T-helper 1 cell treated with Interleukin-12 subunit alpha and Interleukin-12 subunit beta and Interleukin-4 antibody, amounts not matched to agents 30 ng/mL and 1 ng/mL, for 36 hours (primary cell): ENCODE data around the gene FSCN2. TPM values are rescaled to one million over a fixed set of nuclear protein-coding genes. Genes with fewer than 3 reads are reported as not detected.
"Not testable (repeated sequence)": the region's sequence is repeated elsewhere in the genome, so short reads cannot be mapped to it uniquely, and the experiment has no call there.

Source experiments
- intact Hi-C: fragments of 100-400 bp; cut with micrococcal nuclease; formaldehyde crosslinking; loops from one replicate; pipeline ENCODE4 v1.15.1; 2024
- total RNA-seq: library from RNA; stranded (reverse); gene quantifications from 2 replicates; pipeline ENCODE4 v1.2.3, GENCODE V29; 2022

The FSCN2 gene
- total RNA-seq, 1 donor from 2014 or later, result 0.37 TPM

DNA sequence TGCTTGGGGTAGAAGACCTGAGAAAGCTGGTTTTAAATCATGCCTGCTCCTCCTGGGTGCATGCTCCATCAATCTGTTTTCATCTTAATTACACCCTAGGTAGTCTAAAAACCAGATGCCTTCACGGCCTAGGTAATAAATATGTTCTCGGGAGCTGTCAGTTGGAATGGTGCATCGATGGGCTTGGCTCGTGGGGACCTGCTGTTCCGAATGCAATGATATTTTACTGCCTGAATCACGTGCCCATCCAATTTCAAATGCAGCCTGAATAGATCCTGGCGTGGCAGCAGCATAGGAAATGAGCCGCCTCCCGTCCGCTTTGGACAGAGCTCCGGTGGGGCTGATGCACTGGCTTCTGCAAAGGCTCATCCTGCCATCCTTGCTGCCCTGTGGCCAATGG lies 42.8 kb downstream of the FSCN2 start:
- intact Hi-C loops, result no loop called here

GRCh38 chr17:81572563-81573168 lies 44.5 kb downstream of the FSCN2 start:
- intact Hi-C loops, result no loop called here

DNA sequence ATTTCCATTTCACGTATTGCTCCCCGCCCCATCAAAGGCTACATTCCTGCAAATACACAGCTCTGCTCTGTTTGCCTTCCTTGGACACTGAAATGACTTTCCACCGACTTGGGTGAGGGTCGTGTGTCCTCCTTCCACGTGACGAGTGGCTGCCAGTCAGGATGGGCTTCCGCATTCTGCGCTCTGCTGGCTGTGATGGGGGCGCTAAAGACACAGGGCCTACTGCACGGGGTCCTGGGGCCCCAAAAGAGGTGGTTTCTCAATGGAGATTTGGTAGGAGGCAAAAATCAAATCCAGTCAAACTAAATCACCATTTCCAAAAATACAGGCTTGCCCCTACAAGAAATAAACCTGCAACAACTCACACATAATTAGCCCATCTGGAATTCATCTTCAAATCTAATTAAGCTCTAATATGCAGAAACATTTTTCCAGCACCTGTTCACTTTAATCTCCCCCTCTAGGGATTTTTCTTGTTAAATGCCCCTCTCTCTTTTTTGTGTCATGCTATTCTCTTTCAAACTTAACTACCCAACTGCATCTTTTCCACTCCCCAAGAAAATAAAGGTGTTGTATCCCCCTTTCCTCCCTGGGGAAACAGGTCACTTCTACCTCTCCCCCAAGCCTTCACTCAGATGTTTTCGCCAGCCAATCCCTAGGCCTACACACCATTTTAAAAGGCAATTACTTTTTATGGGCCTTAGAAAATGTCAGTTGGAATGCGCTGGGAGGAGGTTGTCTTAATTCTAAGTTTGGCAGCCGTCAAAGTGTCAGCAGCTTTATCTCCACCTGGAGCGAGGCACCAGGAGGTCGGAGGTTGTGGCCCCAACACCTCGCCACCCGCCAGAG lies 45.8 kb downstream of the FSCN2 start:
- intact Hi-C loops, result no loop called here

DNA sequence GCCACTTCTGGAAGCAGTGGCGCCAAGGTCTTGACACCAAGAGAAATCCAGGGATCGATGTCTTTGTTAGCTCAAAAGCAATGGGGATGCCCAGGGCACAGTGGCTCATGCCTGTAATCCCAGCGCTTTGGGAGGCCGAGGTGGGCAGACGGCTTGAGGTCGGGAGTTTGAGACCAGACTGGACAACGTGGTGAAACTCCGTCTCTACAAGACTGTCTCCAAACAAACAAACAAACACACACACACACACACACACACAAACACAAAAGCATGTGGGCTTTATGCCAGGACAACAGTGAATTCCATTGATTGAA lies 46.4 kb downstream of the FSCN2 start:
- intact Hi-C loops, result no loop called here

DNA sequence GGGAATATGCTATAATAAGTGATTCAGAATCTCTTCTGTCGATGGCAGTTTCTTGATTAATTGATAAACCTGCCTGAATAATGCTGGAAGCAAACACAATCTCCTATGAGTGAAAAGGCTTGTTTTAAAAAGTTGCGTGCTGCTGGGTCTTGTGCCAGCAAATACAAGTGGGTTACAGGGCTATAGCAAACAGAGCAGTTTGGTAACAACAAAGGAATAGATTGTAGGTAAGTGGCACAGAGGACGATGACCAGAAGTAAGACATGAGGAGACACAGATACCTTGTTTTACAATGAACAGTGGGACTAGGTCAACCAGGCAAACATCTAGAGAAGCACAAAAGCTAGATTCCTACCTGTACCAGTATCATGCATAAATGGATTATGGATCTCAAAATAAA lies 47.7 kb downstream of the FSCN2 start:
- intact Hi-C loops, result no loop called here

DNA sequence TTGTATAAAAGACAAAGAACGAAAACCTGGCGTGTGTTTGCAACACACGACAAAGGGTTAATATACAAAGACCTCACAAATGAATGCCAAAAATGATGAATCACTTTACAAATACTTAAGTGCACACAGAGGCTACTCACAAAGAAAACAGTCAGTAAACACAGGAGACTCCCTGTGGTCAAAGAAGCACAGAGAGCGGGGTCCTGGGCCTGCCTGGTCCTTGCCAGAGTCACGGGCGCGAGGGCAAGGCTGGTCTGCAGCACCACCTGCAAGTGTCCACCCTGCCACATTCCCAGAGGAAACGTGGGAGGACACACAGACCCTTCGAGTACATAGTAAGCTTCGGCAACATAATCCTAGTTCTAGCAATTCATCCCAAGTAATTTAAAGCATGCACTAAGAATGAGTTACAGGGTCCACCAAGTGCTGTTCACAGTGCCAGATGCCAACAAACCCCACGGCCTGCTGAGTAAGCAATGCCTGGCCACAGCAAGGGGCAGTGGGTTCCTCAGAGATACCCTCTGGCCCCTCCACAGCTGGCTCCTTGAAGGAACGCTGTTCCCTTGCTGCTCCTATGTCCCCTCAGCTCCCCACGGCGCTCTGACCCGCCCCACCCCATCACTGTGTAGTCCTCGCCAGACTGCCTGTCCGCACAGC lies 48.6 kb downstream of the FSCN2 start:
- intact Hi-C loops, result no loop called here

DNA sequence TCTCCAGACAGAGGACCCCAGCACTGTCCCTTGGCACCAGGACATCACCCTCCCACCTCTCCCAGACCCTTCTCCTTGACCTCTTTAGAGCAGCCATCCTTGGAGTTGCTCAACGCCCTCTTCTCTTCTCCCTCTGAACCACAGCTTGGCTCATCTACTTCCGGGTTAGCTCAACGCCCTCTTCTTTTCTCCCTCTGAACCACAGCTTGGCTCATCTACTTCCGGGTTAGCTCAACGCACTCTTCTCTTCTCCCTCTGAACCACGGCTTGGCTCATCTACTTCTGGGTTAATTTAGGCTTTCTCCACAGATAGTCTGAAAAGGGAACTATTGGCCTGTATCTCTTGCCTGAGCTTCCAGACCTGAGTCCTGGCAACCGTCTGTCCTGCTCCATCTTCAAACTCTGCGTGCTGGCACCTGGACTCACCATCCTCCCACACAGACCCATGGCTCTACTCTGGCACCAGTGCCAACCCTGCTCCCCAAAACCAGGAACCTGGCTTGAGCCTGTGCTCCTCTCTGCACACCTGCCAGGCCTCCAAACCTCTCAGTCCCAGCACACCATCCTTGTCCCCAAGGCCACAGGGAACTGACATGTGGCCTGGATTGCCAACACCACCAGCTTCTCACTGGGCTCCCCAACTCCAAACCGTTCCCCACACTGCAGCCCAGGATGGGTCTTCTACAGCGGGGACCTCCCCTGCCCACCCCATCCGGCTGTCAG lies 49.3 kb downstream of the FSCN2 start:
- intact Hi-C loops, result no loop called here

DNA sequence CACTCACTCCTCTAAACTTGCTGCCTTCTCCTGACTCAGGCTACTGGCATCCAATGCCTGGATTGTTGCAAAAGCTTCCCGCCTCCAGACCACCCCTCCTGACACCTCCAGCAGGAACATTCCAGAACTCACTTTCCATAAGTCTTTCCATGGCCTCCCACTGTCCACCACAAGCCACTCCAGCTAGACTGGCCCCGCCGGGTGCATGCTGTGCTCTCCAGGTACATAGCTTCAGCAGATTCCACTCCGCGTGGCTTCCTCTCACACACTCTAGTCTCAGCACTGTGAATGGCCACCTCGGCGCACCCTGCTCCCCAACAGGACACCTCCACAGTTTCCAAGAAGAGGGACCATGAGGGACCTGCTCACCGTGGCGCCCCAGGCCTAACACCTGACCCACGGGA lies 49.9 kb downstream of the FSCN2 start:
- intact Hi-C loops, result no loop called here

DNA sequence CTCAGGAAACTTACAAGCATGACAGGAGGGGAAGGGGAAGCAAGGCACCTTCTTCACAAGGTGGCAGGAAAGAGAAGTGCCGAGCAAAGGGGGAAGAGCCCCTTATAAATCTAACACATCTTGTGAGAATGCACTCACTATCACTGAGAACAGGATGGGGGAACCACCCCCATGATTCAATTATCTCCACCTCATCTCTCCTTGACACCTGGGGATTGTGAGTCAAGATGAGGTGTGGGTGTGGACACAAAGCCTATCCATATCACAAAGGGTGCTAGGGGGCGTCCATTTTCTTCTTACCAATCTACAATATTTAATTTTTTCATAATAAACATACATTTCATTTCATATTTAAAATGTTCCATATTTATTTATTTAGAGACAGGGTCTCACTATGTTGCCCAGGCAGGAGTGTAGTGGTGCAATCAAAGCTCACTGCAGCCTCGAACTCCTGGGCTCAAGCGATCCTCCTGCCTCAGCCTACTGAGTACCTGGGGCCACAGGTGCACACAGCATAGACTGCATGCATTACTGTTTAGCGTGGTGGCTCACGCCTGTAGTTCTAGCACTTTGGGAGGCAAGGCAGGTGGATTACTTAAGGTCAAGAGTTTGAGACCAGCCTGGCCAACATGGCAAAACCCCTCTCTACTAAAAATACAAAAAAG lies 50.5 kb downstream of the FSCN2 start:
- intact Hi-C loops, result no loop called here

- intact Hi-C loops, result no loop called here
Observed at GRCh38 chr17:81579298-81579697, 51.1 kb downstream of the FSCN2 start.

- intact Hi-C loops, result no loop called here
Observed at GRCh38 chr17:81579821-81580321, 51.7 kb downstream of the FSCN2 start.

DNA sequence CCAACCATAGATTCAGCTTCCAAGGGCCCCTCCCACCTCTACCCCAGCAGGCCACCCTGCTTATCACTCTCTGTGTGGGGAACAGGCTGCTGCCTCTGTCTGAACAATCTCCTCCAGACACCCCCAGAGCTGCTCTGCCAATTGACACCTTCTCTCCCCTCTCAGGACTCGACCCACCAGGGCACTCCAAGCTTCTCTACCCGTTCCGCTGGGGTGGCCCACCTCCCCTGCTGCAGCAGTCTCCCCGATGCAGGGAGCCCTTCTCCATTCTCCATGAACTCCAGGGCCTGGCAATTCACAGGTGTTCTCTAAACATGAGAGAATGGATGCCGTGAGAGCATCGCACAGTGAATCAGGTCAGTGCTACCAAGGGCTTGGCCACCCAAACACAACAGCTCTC lies 52.3 kb downstream of the FSCN2 start:
- intact Hi-C loops, result no loop called here

DNA sequence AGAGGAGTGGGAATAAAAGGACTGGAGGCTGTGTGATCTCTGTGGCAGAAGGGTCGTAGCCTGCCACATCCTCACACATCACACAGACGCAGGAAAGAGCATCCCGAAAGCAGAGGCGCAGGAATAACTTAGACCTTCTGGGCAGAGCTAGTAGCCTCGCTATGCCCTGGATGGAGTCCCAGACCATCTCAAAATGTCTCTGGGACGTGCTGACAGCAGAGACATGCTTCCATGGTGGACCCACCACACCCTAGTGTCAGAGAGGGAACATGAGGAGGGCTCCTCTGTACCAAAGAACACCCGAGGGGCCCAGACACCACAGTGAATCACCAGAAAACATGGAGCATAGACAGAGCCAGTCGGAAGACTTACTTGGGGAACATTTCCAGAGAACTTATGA lies 53.6 kb downstream of the FSCN2 start:
- intact Hi-C loops, result no loop called here

- intact Hi-C loops, result no loop called here
Observed at GRCh38 chr17:81582341-81582740, 54.2 kb downstream of the FSCN2 start.

GRCh38 chr17:81582749-81583148 lies 54.6 kb downstream of the FSCN2 start:
- intact Hi-C loops, result no loop called here

DNA sequence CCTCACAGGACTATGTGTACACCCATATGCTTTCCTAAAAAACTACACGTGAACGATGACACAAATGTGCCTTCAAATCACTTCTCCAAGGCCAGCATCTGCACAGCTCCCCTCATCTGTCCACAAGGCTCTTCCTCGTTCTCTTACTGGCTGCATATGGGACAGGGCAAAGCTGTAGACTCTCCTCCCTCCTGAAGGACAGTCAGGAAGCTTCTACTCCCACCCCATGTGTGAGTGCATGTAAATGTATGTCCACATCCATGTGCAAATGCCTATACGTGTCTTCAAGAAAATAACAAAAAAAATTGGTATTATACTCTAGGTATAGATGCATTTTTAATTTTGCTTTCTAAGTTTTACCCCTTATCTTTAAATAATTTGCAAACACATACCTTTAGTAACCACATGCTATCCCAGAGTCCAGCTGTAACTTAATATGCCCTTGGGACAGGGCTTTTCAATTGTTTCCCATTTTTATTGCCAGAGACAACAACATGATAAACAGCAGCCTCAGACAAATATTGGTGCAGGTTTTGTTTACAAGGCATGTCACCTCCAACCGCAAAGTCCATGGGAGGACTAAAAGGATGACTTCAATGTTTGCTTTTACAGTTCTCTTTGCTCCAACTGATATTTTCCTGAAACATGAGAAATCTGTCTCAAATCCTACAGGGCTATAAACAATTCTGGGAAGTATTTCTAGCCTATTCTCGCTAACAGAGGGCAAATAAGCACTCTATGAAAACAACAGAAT lies 55.6 kb downstream of the FSCN2 start:
- intact Hi-C loops, result no loop called here

- intact Hi-C loops, result not testable (repeated sequence)
Observed at GRCh38 chr17:81584771-81585170, 56.6 kb downstream of the FSCN2 start.

- intact Hi-C loops, result no loop called here
Observed at GRCh38 chr17:81586096-81586495, 57.9 kb downstream of the FSCN2 start.
